Motor neuron (in vitro differentiated cells): ENCODE measurements around the gene KIAA1958. TPM values are rescaled to one million over a fixed set of nuclear protein-coding genes. Genes with fewer than 3 reads are reported as not detected.

Experiments
- ATAC-seq, 8 experiments: fragments of 200-7000 bp; cut with Tn5 transposase; replicated peaks in 6 of 8; 2 replicates each; pipeline ENCODE4 v1.8.0; 2021; ENCODE audit warnings: mild to moderate bottlenecking in 8 of 8, moderate library complexity in 8 of 8
- H3K27ac ChIP-seq, 2 donors: fragments of 250-450 bp; sonication (Bioruptor Pico); 2 replicates each; pipeline ENCODE4 v1.9.0; 2021; ENCODE audit warnings: antibody characterized with exemption in 2 of 2, mild to moderate bottlenecking in 2 of 2, moderate library complexity in 1 of 2
- H3K4me1 ChIP-seq, 2 donors: fragments of 250-450 bp; sonication (Bioruptor Pico); replicated peaks in 1 of 2; 2 replicates each; pipeline ENCODE4 v1.6.1; 2021; ENCODE audit warnings: antibody characterized with exemption in 2 of 2, mild to moderate bottlenecking in 2 of 2, moderate library complexity in 1 of 2
- H3K4me3 ChIP-seq, 5 donors: fragments of 250-450 bp; sonication (Bioruptor Pico); 2 replicates each; pipeline ENCODE4 v1.9.0; 2021; ENCODE audit warnings: antibody characterized with exemption in 5 of 5, mild to moderate bottlenecking in 5 of 5, moderate library complexity in 4 of 5
- WGBS, 10 experiments: fragments of 450-650 bp; shearing (Covaris generic); methylation state at CpG; one replicate each; pipeline ENCODE4 v1.0.0; 2022; 5-methylcytosine and 5-hydroxymethylcytosine counted together
- in situ Hi-C, 9 experiments: fragments of 400-800 bp; cut with MboI; loops; one replicate each; pipeline ENCODE4 v1.15.0; 2021; ENCODE audit warnings: low sequenced_read_pairs in 9 of 9, low pct_unique_long_range_greater_than_20kb in 2 of 9; ENCODE audit not compliant: unreplicated experiment in 9 of 9
- total RNA-seq, 8 experiments: library from RNA; unstranded; fragments of 300-600 nt; gene quantifications; 2 replicates each; pipeline versions ENCODE4 v1.2.3 to v1.2.4, GENCODE V29; 2022

The KIAA1958 gene
- total RNA-seq, 8 experiments from 2014 or later, result 14.5 to 231 (median 29.0) TPM

DNA sequence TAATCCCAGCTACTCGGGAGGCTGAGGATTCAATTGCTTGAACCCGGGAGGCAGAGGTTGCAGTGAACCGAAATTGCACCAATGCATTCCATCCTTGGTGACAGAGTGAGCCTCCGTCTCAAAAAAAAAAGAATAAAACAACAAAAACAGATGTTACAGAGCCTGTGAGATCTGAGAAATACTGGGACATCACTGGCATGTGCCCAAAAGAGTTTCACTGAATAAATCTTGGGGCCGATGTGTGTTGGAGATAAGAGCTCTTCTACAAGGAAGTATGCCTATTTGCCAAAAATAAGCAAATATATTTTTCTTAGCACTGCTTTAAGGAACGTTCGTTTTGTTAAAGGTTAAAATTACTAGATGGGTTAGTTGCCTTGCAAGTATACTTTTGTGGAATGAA lies 55.1 kb downstream of the KIAA1958 start:
- peak in 1 of 8 experiments; percentile 9 for ATAC-seq
- in situ Hi-C loops, result no loop called here
- no peak overlapping the region for H3K4me3 ChIP-seq
- 0 to 94% (median 73%) methylated on average over 2 to 7 of the region's 7 CpGs for WGBS, 10 experiments
- no peak overlapping the region for H3K27ac ChIP-seq
- peaks cover 6 to 24% of the 10 kb centered on the region in 2 donors for H3K4me1 ChIP-seq

DNA sequence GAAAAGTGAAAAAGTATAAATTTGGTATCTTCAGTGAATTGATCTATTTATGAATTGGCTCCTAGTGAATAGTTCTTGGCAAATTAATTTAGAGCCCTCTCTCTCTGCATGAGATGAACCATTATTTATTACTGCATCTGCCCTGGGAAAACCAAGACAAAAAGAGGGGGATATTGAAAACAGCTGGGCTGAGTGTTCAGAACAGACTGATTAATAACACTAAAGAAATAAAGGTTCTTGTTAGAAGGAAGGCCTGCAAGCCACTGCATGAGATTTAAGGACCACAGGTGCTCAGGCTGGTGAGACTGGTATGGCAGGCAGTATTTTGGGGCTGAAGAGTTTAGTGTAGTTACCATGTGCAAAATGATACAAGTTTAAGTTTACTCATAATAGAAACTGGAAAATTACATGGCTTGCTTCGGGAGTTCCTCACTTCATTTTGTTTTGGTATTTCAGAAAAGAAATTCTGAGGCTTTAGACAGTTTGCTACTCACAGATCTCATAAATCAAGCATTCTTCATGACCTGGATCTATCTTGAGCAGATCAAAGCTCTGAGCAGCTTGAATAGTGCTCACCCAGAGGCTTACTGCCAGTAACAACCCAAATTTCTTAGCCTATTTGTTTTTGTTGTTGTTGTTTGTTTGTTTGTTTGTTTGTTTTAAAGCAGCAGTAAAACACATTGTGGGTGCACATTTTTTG lies 56.1 kb downstream of the KIAA1958 start:
- no peak overlapping the region for H3K27ac ChIP-seq
- no peak overlapping the region for H3K4me3 ChIP-seq
- H3K4me1 ChIP-seq, result peaks cover 16 to 35% of the 10 kb centered on the region in 2 donors
- in situ Hi-C loops, result no loop called here
- 13 to 100% (median 67%) methylated on average over 1 of the region's 1 CpG; no CpG with 5 or more reads in 3 of the 10 experiments for WGBS, 10 experiments
- ATAC-seq, result no peak

DNA sequence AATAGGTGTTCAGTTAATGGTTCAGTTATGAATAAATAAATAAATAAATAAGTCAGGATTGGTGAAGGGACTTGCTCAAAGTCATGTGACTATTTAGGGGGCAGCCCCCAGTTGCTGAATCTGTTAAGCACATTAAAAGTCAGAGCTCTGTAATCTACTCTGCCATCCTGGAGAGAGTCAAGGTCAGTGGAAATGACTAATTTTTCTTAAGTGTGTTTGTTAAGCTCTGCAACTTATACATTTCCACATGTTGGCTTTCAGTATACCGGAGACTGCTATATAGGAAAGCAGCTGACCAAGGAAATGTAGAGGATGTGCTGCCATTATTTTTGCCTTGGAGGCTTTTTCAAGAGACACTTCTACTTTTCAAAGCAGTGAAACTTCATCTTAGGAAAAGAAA lies 57.9 kb downstream of the KIAA1958 start:
- WGBS, 10 experiments, result 80 to 100% (median 90%) methylated on average over 1 of the region's 1 CpG; no CpG with 5 or more reads in 1 of the 10 experiments
- Histone ChIP-seq H3K27ac (no peak overlapping the region), H3K4me1 (peaks cover 16 to 43% of the 10 kb centered on the region in 2 donors), H3K4me3 (no peak overlapping the region)
- in situ Hi-C loops, result no loop called here
- no peak for ATAC-seq

DNA sequence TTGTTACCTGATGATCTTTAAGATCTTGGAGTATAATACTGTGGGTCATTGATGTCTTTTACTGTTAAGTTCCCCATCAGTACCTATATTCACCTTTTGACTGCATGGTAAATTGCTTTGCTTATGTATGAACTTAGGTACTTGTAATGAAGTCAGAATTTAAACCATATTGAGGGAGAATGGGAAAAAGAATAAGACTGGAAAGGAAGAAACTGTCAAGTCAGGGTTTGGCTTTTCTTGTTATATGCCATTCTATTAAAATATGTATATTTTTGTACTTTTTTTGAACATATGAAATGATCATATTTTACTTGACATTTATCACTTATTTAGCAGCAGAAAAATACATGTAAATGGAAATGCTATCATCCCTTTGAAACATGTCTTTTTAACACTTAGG lies 58.6 kb downstream of the KIAA1958 start:
- no peak for ATAC-seq
- Histone ChIP-seq H3K27ac (peak overlapping the region in 1 of 2 donors; percentile 72), H3K4me1 (peaks cover 16 to 43% of the 10 kb centered on the region in 2 donors), H3K4me3 (no peak overlapping the region)
- in situ Hi-C loops, result no loop called here

DNA sequence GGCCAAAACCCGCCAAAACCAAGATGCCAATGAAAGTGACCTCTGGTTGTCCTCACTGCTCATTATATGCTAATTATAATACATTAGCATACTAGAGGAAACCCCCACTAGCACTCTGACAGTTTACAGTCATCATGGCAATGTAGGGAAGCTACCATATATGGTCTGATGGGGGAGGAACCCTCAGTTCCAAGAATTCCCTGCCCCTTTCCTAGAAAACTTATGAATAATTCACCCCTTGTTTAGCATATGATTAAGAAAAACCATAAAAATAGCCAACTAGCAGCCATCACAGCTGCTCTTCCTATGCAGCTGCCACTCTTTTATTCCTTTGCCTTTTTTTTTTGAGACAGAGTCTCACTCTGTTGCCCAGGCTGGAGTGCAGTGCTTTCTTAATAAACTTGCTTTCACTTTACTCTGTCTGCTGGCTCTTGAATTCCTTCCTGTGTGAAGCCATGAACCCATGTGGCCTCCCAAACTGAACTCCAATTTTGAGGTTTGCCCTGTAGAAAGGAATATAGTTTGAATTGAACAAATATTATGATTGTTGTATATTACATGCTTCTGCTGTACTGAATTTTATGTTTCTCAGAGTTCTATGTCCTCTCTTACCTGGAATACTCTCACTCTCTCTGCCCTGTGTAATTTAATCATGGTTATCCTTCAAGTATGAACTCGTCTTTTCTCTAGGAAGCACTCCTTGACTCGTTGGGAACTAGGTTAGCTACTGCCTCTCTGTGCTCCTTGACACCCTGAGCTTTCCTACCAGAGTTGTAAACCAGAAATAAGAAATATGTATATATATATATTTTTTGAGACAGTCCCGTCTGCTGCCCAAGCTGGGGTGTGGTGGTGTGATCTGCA lies 59.8 kb downstream of the KIAA1958 start:
- in situ Hi-C loops, result no loop called here
- H3K4me1 ChIP-seq, result peaks cover 19 to 49% of the 10 kb centered on the region in 2 donors
- H3K27ac ChIP-seq, result peak overlapping the region in 1 of 2 donors; percentile 76
- peak; percentile 81 to 96 (median 92) for ATAC-seq
- 0 to 78% (median 56%) methylated on average over 1 to 4 of the region's 4 CpGs; no CpG with 5 or more reads in 5 of the 10 experiments for WGBS, 10 experiments
- no peak overlapping the region for H3K4me3 ChIP-seq

DNA sequence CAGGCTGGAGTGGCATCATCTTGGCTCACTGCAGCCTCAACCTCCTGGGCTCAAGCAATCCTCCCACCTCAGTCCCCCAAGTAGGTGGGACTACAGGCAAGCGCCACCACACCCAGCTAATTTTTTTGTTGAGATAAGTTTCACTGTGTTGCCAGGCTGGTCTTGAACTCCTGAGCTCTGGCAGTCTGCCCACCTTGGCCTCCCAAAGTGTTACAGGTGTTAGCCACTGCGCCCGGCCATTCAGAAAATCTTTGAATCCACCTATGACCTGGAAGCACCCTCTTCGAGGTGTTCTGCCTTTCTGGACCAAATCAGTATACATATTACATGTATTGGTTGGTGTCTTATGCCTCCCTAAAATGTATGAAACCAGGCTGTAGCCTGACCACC lies 61.4 kb downstream of the KIAA1958 start:
- H3K4me3 ChIP-seq, result no peak overlapping the region
- H3K4me1 ChIP-seq, result peaks cover 22 to 46% of the 10 kb centered on the region in 2 donors
- in situ Hi-C loops, result no loop called here
- WGBS, 10 experiments, result 50 to 100% (median 94%) methylated on average over 1 to 4 of the region's 4 CpGs; no CpG with 5 or more reads in 4 of the 10 experiments
- peak overlapping the region in 1 of 2 donors; percentile 76 for H3K27ac ChIP-seq
- ATAC-seq, result no peak

DNA sequence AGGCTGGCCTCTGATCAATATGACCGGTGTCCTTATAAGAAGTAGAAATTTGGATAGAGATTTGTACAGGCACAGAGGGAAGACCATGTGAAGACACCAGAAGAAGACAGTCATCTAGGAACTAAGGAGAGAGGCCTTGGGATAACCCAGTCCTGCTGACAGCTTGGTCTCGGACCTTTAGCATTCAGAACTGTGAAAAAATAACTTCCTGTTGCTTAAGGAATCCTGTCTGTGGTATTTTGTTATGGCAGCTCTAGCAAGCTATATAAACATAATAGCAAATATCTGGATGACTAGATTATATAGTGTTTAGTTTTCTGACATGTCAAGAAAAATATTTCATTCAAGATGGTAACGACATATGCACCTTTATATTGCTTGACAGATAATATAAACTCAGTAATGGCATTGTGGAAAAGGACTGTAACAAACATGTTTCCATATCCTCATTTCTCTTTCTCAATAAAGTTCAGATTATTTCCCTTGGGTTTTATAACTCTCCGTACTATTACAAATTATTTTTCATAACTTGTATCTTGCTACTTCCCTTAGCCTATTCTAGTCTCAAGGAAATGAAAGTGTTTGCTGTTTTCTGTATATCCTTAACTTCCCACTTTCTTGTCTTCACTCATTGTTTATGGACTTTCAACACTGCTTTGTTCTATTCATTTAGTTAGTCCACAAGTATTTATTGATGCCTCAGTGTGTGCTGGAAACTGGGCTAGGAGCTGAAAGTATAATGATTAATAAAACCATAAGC lies 62.4 kb downstream of the KIAA1958 start:
- Histone ChIP-seq H3K4me1 (peaks cover 22 to 45% of the 10 kb centered on the region in 2 donors), H3K27ac (no peak overlapping the region), H3K4me3 (no peak overlapping the region)
- no peak for ATAC-seq
- 69 to 100% (median 97%) methylated on average over 1 to 4 of the region's 4 CpGs for WGBS, 10 experiments
- in situ Hi-C loops, result no loop called here

DNA sequence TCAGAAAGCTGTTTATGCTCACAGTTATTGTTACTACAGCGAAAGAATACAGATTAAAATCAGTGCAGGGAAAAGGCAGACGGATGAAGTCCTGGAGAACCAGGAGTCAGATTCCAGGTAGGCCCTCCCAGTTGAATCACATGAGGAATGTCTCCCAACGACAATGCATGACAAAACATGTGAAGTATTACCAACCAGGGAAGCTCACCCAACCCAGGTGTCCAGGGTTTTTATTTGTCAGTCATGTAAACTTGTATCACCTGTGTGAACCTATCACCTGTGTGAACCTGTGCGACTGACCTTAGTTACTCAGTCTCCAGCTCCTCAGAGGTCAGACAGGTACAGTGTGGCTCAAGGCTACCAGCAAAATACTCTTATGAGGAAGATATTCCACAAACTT lies 63.9 kb downstream of the KIAA1958 start:
- Histone ChIP-seq H3K4me1 (peaks cover 22 to 39% of the 10 kb centered on the region in 2 donors), H3K27ac (no peak overlapping the region), H3K4me3 (no peak overlapping the region)
- 74 to 100% (median 100%) methylated on average over 1 to 3 of the region's 4 CpGs; no CpG with 5 or more reads in 3 of the 10 experiments for WGBS, 10 experiments
- in situ Hi-C loops, result no loop called here
- no peak for ATAC-seq

DNA sequence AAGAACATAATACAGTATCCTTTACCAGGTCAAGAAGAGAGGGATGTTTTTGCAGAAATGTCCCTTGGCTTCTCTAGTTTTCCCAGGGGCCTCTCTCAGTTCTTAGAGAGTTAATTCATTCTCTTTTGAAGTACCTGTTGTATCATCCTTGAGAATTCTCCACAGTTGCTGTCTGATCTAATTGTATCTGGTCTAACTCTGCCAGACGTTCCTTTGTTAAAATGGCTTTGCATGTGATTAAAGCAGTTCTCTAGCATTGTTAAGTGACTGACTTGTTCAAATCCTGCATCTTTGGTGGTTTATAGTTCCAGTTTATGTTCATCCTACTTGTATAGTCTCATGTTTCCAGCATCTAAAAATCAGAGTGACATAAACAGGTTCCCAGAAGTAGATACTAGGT lies 65.0 kb downstream of the KIAA1958 start:
- Histone ChIP-seq H3K4me3 (no peak overlapping the region), H3K27ac (no peak overlapping the region), H3K4me1 (peaks cover 15 to 30% of the 10 kb centered on the region in 2 donors)
- in situ Hi-C loops, result no loop called here
- WGBS, 10 experiments, result 0 to 40% (median 33%) methylated on average over 1 of the region's 1 CpG; no CpG with 5 or more reads in 4 of the 10 experiments
- peak in 3 of 8 experiments; percentile 22 to 35 (median 32) for ATAC-seq

DNA sequence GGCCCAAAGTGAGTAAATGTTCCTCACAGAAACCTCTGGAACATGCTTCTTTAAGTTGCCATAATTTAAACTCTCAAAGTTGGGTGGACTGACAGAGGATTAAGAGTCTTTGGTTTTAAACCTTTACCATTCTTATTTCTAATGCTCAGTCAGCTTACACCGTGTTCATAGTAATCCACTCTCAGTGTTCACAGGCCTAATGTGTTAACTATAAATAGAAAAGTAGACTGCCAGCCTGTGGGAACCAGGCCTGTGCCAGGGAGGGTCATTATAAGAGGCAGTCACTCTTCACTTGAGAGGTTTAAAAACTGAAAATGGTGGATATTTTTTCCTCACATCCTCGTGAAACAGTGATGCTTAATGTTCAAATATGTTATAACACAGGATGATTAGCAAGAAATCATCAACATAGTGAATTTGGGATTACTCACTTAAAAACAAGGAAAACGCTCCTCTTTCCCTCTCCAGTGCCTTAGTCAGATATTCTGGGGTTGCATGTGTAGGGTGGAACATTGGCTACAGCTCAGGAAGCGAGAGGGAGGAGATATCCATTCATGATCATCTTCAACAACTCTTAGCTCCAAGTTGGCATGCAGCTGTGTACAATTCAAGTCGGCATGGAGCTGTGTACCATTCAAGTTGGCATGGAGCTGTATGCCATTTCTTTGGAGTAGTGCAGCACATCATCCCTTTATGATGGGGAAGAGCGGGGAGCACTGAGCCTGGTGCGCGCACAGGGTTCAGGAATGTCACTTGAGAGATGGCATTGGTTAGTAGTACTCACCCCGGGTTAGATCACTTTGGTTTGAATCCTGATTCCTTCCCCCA lies 65.8 kb downstream of the KIAA1958 start:
- 35 to 100% (median 87%) methylated on average over 2 to 7 of the region's 9 CpGs; no CpG with 5 or more reads in 1 of the 10 experiments for WGBS, 10 experiments
- ATAC-seq, result peak in 3 of 8 experiments; percentile 17 to 77 (median 44)
- H3K4me1 ChIP-seq, result peaks cover 8 to 22% of the 10 kb centered on the region in 2 donors
- in situ Hi-C loops, result no loop called here
- no peak overlapping the region for H3K4me3 ChIP-seq
- H3K27ac ChIP-seq, result no peak overlapping the region

DNA sequence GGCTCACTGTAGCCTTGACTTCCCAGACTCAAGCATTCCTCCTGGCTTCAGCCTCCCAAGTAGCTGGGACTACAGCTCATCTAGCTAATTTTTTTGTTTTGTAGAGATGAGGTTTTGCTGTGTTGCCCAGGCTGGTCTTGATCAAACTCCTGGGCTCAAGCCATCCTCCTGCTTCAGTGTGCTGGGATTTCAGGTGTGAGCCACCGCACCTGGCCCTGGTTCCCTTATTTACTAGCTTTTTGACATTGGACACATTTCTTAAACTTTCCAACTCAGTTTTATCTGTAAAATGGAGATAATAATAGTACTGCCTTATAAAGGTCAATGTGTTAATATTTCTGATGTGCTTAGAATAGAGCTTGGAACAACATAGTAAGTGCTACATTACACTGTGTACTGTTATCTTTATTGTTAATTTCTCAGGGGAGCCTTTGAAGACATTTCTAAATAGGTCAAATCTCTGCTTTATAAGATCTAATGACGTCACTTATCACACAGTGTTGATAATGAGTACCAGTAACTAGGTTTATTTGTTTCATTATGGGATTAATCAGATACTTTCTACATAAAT lies 66.7 kb downstream of the KIAA1958 start:
- Histone ChIP-seq H3K27ac (no peak overlapping the region), H3K4me3 (no peak overlapping the region), H3K4me1 (peaks cover 6 to 15% of the 10 kb centered on the region in 2 donors)
- 56 to 100% (median 100%) methylated on average over 1 to 2 of the region's 2 CpGs for WGBS, 10 experiments
- in situ Hi-C loops, result no loop called here
- ATAC-seq, result no peak

DNA sequence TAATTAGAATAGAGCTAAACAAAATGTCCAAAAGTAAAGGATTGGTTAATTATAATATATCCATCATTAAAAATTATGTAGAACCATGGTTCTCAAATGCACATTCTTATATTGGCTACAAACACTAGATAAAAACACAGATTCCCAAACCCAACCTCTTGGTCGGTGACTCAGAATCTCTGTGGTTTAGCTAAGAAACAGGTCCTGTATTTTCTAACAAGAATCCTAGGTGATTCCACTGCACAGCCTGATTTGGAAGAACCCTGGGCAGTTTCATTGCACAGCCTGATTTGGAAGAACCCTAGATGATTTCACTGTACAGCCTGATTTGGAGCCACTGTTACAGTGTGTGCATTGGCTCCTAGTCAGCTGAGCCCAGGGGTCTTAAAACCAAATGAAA lies 67.9 kb downstream of the KIAA1958 start:
- no peak overlapping the region for H3K27ac ChIP-seq
- no peak overlapping the region for H3K4me3 ChIP-seq
- 14 to 100% (median 88%) methylated on average over 1 of the region's 1 CpG; no CpG with 5 or more reads in 4 of the 10 experiments for WGBS, 10 experiments
- in situ Hi-C loops, result no loop called here
- ATAC-seq, result no peak
- H3K4me1 ChIP-seq, result peaks cover 6 to 25% of the 10 kb centered on the region in 2 donors
